Measurements from ENCODE around the gene CD151. TPM values are rescaled to one million over a fixed set of nuclear protein-coding genes. Genes with fewer than 3 reads are reported as not detected.

CD151 gene
- total RNA-seq (100 to 1,000 TPM; 620 to 681 TPM), polyA plus RNA-seq (1,000 to 10,000 TPM in 1 of 2 donors, 100 to 1,000 TPM in 1; 860 to 1,186 TPM)
- long read RNA-seq, donor 1, transcript CD151-220 (8 exons, 1,835 nt), result minor isoform, 15 of 1,378 reads
- long read RNA-seq, donor 1, transcript CD151-203 (8 exons, 1,486 nt), result minor isoform, 336 of 1,378 reads
- long read RNA-seq, donor 1, transcript CD151-201 (9 exons, 1,545 nt), result minor isoform, 94 of 1,378 reads
- long read RNA-seq, donor 1, transcript CD151-202 (9 exons, 1,658 nt), result major isoform, 651 of 1,378 reads
- long read RNA-seq, donor 1, partial matches to known transcripts, result 147 of 1,378 reads
- long read RNA-seq, donor 1, other reads (novel, unspliced or antisense), result 131 of 1,378 reads
- long read RNA-seq, donor 2, transcript CD151-203 (8 exons, 1,486 nt), result minor isoform, 84 of 390 reads
- long read RNA-seq, donor 2, transcript CD151-201 (9 exons, 1,545 nt), result minor isoform, 18 of 390 reads
- long read RNA-seq, donor 2, transcript CD151-202 (9 exons, 1,658 nt), result major isoform, 161 of 390 reads
- long read RNA-seq, donor 2, partial matches to known transcripts, result 84 of 390 reads
- long read RNA-seq, donor 2, other reads (novel, unspliced or antisense), result 41 of 390 reads

DNA sequence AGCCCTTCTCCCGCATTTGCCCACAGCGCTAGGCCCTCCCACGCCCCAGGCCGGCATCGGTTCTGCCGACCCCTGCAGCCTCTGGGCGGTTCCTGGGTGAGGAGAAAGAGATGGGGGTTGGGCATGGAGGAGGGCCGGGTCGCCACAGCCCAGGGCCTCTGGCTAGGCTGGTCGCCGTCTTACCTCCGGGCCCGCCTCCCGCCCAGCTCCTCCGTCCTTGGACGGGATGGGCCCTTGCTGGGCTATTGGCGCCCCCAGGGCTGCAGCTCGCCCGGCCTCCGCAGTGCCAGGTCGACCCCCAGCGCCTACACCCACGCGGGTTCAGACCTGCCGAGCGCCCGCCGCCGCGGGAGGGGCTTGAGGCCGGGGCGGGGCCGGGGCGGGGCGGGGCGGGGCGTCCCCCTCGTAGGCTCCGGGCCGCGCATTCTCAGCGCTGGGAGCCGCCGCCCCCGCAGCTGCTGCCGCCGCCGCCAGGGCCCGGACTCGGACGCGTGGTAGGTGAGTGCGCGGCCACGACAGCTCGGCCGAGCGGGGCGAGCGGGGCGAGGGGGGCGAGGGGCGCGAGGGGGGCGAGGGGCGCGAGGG, at the start of gene CD151:
CD151 (plus strand) TSS at position 424 of the 585 bp plus-strand sequence. CDS start 3,118 bp downstream, outside the sequence.
- Histone ChIP-seq H3K4me3 (ENCODE audit: low read length in 2 of 2) (peak within 1 kb of the TSS; percentile 47 to 55), H3K27ac (ENCODE audit: low read depth in 1 of 2, low read length in 2 of 2) (peak within 1 kb of the TSS; percentile 49 to 95), H3K9me3 (ENCODE audit: control insufficient read depth, low read length) (no peaks in the 10 kb centered on the region), H3K36me3 (ENCODE audit: control insufficient read depth in 1 of 2, insufficient read depth in 2 of 2, low read length in 1 of 2) (peaks cover 0 to 4% of the 10 kb centered on the region in 2 donors), H3K27me3 (ENCODE audit: control insufficient read depth in 1 of 2, insufficient read depth in 2 of 2, low read length in 1 of 2) (no peaks in the 10 kb centered on the region), H3K4me1 (ENCODE audit: control insufficient read depth in 1 of 2, insufficient read depth in 2 of 2, low read length in 2 of 2) (no peaks in the 10 kb centered on the region)
- intact Hi-C loops (cut with DNase I), result no loop called here
- peak; percentile 24 for ATAC-seq (ENCODE audit: low FRiP score)
- WGBS, 2 donors, result 1% methylated on average over 41 to 67 of the region's 67 CpGs
- no peak for DNase-seq

DNA sequence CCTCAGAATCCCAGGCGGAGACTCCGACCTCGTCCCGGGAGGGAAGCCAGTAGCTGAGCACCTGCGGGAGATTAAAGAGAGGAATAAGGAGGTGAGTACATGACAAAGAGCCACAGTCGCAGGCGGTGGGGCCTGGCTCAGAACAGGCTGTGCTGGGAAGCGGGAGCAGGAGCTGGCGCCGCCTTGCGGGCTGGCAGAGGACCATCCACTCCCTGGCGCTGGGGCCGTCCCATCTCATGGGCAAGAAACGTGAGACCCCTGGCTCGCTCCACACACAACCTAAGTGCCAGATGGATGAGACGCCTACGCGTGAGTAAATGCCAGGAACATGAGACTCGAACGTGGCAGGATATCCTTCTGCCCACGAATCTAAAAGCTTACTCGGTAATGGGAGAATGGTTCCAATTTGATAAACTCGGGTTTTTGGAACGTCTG, 49.2 kb upstream of the CD151 start:
- WGBS, 2 donors, result 9% methylated on average over 24 of the region's 24 CpGs
- intact Hi-C loops (cut with DNase I), result no loop called here
- no peaks in the 10 kb centered on the region for H3K27me3 ChIP-seq (ENCODE audit: control insufficient read depth in 1 of 2, insufficient read depth in 2 of 2, low read length in 1 of 2)
- no peaks in the 10 kb centered on the region for H3K9me3 ChIP-seq (ENCODE audit: control insufficient read depth, low read length)
- DNase-seq (peak; percentile 83 to 93), ATAC-seq (ENCODE audit: low FRiP score) (peak; percentile 71)
- no peak overlapping the region for H3K27ac ChIP-seq (ENCODE audit: low read depth in 1 of 2, low read length in 2 of 2)
- H3K4me3 ChIP-seq (ENCODE audit: low read length in 2 of 2), result no peak overlapping the region
- H3K36me3 ChIP-seq (ENCODE audit: control insufficient read depth in 1 of 2, insufficient read depth in 2 of 2, low read length in 1 of 2), result no peaks in the 10 kb centered on the region
- no peaks in the 10 kb centered on the region for H3K4me1 ChIP-seq (ENCODE audit: control insufficient read depth in 1 of 2, insufficient read depth in 2 of 2, low read length in 2 of 2)

DNA sequence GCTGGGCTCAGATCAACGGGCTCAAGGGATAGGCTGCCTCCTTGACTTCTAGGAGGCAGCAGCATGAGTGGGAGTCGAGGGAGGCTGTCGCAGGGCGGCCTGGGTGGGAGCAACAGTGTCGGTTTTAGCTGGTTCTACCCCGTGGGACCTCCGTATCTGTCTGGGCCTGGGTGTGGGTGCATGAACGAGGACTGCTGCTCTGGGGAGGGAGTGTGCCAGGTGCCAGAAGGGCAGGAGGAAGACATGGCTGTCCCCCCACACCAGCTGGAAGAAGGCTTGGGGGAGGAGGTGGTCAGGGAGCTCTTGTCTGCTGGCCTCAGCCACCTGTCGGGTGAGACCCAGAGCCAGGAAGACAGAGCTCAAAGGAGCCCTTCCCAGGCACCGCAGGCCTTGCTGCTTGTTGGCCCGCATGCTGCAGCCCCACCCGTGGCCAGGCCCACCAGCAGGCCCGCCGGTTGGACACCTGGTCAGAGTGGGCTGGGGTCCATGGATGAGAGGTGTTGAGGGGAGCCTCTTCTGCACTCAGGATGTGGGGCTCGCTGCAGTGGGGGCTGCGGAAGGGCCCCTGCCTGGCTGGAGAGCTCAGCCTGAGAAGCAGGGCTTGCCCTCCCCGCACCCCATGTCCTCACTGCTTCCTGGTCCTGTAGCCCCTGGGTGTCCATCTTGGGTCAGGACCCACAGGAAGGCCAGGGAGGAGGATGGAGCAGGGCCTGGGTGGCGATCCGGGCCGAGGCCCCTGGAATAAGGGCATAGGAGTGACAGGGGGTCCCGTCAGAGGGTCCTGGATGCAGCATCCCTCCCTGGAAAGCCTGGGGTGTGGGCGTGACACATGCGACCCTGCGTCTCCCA, 46.3 kb upstream of the CD151 start:
- Histone ChIP-seq H3K36me3 (ENCODE audit: control insufficient read depth in 1 of 2, insufficient read depth in 2 of 2, low read length in 1 of 2) (no peaks in the 10 kb centered on the region), H3K4me3 (ENCODE audit: low read length in 2 of 2) (no peak overlapping the region), H3K27me3 (ENCODE audit: control insufficient read depth in 1 of 2, insufficient read depth in 2 of 2, low read length in 1 of 2) (no peaks in the 10 kb centered on the region), H3K27ac (ENCODE audit: low read depth in 1 of 2, low read length in 2 of 2) (no peak overlapping the region), H3K4me1 (ENCODE audit: control insufficient read depth in 1 of 2, insufficient read depth in 2 of 2, low read length in 2 of 2) (no peaks in the 10 kb centered on the region), H3K9me3 (ENCODE audit: control insufficient read depth, low read length) (no peaks in the 10 kb centered on the region)
- intact Hi-C loops (cut with DNase I), result no loop called here
- ATAC-seq (ENCODE audit: low FRiP score) (no peak), DNase-seq (no peak)
- 81 to 83% methylated on average over 23 to 24 of the region's 24 CpGs for WGBS, 2 donors

DNA sequence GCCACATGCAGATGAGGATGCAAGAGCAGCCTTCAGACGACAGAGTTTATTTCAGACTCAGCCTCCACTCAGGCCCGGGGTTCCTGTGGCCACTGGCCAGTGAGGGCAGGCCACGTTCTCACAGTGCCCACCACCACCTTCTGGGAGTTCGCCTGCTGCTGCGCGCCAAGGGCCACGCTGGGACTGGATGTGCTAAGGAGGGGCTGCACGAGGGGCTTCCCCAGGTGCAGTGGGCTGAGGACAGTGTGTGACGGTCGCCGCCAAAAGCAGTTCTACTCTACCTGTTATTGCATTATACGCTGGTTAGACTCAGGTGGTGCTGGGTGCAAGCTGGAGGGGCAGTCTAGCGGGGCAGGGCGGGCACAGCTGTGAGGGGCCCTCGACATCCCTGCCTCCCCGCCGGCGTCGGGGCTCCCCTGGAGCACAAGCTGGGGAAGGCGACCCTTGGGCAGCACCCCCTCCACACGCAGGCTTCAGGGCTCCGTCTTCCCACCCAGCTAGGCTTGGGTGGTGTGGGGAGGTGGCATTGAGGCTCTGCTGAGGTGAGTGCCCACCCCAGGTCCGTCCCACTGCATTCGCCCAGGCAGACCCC, 45.6 kb upstream of the CD151 start:
- Histone ChIP-seq H3K27ac (ENCODE audit: low read depth in 1 of 2, low read length in 2 of 2) (no peak overlapping the region), H3K9me3 (ENCODE audit: control insufficient read depth, low read length) (no peaks in the 10 kb centered on the region), H3K4me3 (ENCODE audit: low read length in 2 of 2) (no peak overlapping the region), H3K36me3 (ENCODE audit: control insufficient read depth in 1 of 2, insufficient read depth in 2 of 2, low read length in 1 of 2) (no peaks in the 10 kb centered on the region), H3K4me1 (ENCODE audit: control insufficient read depth in 1 of 2, insufficient read depth in 2 of 2, low read length in 2 of 2) (no peaks in the 10 kb centered on the region), H3K27me3 (ENCODE audit: control insufficient read depth in 1 of 2, insufficient read depth in 2 of 2, low read length in 1 of 2) (no peaks in the 10 kb centered on the region)
- ATAC-seq (ENCODE audit: low FRiP score) (no peak), DNase-seq (no peak)
- intact Hi-C loops (cut with DNase I), result no loop called here
- WGBS, 2 donors, result 88 to 90% methylated on average over 23 to 24 of the region's 24 CpGs

GRCh38 chr11:788009-788640, 44.6 kb upstream of the CD151 start:
- H3K4me1 ChIP-seq (ENCODE audit: control insufficient read depth in 1 of 2, insufficient read depth in 2 of 2, low read length in 2 of 2), result no peaks in the 10 kb centered on the region
- ATAC-seq (ENCODE audit: low FRiP score), result no peak
- no peak for DNase-seq
- H3K27ac ChIP-seq (ENCODE audit: low read depth in 1 of 2, low read length in 2 of 2), result no peak overlapping the region
- intact Hi-C loops (cut with DNase I), result no loop called here
- no peaks in the 10 kb centered on the region for H3K9me3 ChIP-seq (ENCODE audit: control insufficient read depth, low read length)
- no peak overlapping the region for H3K4me3 ChIP-seq (ENCODE audit: low read length in 2 of 2)
- WGBS, 2 donors, result 68 to 76% methylated on average over 27 to 28 of the region's 28 CpGs
- no peaks in the 10 kb centered on the region for H3K36me3 ChIP-seq (ENCODE audit: control insufficient read depth in 1 of 2, insufficient read depth in 2 of 2, low read length in 1 of 2)
- no peaks in the 10 kb centered on the region for H3K27me3 ChIP-seq (ENCODE audit: control insufficient read depth in 1 of 2, insufficient read depth in 2 of 2, low read length in 1 of 2)

- Histone ChIP-seq H3K27ac (ENCODE audit: low read depth in 1 of 2, low read length in 2 of 2) (no peak overlapping the region), H3K4me3 (ENCODE audit: low read length in 2 of 2) (no peak overlapping the region), H3K36me3 (ENCODE audit: control insufficient read depth in 1 of 2, insufficient read depth in 2 of 2, low read length in 1 of 2) (no peaks in the 10 kb centered on the region), H3K4me1 (ENCODE audit: control insufficient read depth in 1 of 2, insufficient read depth in 2 of 2, low read length in 2 of 2) (no peaks in the 10 kb centered on the region), H3K27me3 (ENCODE audit: control insufficient read depth in 1 of 2, insufficient read depth in 2 of 2, low read length in 1 of 2) (no peaks in the 10 kb centered on the region), H3K9me3 (ENCODE audit: control insufficient read depth, low read length) (no peaks in the 10 kb centered on the region)
- ATAC-seq (ENCODE audit: low FRiP score), result no peak
- no peak for DNase-seq
- intact Hi-C loops (cut with DNase I), result no loop called here
- 28 to 29% methylated on average over 30 to 31 of the region's 31 CpGs for WGBS, 2 donors
Observed at GRCh38 chr11:788953-789940, 43.5 kb upstream of the CD151 start.

DNA sequence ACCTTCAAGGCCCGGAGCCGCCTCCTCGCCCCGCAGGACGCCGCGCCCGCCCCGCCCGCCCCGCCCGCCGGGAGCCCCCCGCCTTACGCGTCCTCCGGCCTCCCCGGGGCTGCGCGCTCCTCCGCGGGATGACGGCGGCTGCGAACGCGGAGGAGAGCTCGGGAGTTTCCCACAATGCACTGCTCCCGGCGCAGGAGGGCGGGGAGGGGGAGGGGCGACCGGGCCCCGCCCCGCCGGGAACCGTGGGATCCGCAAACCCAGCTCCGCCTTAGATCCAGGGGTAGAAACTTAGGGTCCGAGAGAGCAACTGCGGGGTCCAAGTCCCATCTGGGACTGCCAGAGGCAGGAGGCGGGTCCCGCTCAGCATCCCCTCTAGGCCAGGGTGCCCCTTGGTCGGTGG, 42.8 kb upstream of the CD151 start, which contains the start of gene CEND1:
CEND1 (minus strand) TSS at position 148 of the 400 bp plus-strand sequence. CDS start 1,514 bp downstream, outside the sequence.
- 3 to 5% methylated on average over 28 to 44 of the region's 44 CpGs for WGBS, 2 donors
- intact Hi-C loops (cut with DNase I), result no loop called here
- H3K4me3 ChIP-seq (ENCODE audit: low read length in 2 of 2), result no peak within 1 kb of the TSS

More for the DNA sequence above, 42.8 kb upstream of the CD151 start, which contains the start of gene CEND1:
- Histone ChIP-seq H3K36me3 (ENCODE audit: control insufficient read depth in 1 of 2, insufficient read depth in 2 of 2, low read length in 1 of 2) (no peaks in the 10 kb centered on the region), H3K27me3 (ENCODE audit: control insufficient read depth in 1 of 2, insufficient read depth in 2 of 2, low read length in 1 of 2) (no peaks in the 10 kb centered on the region), H3K9me3 (ENCODE audit: control insufficient read depth, low read length) (no peaks in the 10 kb centered on the region), H3K27ac (ENCODE audit: low read depth in 1 of 2, low read length in 2 of 2) (no peak within 1 kb of the TSS), H3K4me1 (ENCODE audit: control insufficient read depth in 1 of 2, insufficient read depth in 2 of 2, low read length in 2 of 2) (no peaks in the 10 kb centered on the region)
- ATAC-seq (ENCODE audit: low FRiP score) (no peak), DNase-seq (no peak)

Measured in aorta (tissue), 5 donors.